ENCODE results near the gene PACS1. TPM values are rescaled to one million over a fixed set of nuclear protein-coding genes. Genes with fewer than 3 reads are reported as not detected.

PACS1 gene
- total RNA-seq (303 and 325 TPM in 2 replicates), polyA plus RNA-seq (121 and 131 TPM in 2 replicates), polyA minus RNA-seq (84.2 and 142 TPM in 2 replicates)
- total RNA-seq (2013): 47.4 TPM

GRCh38 chr11:66069715-66070603 is at the start of gene PACS1:
Gene PACS1 (plus strand): TSS chr11:66070272. CDS start chr11:66070487, 215 bp downstream.
- peak within 1 kb of the TSS; percentile 91 for H3K4me2 ChIP-seq (replicated peaks; ENCODE audit: low read depth, low read length, poor library complexity, severe bottlenecking)
- H3K36me3 ChIP-seq (replicated peaks in 1 of 2; ENCODE audit: control extremely low read depth in 1 of 2, control insufficient read depth in 1 of 2, extremely low read depth in 1 of 2, insufficient read depth in 2 of 2, low read length in 1 of 2): peaks cover 0 to 53% of the 10 kb centered on the region in 2 experiments
- intact Hi-C loops (cut with micrococcal nuclease): loop anchor here (1.0 to 2.0 kb wide), 5 partner anchors 11 to 64 kb away; partner anchors contain the start of gene SF3B2
- H3K9me3 ChIP-seq (ENCODE audit: control extremely low read depth in 1 of 3, control insufficient read depth in 2 of 3, insufficient read depth in 1 of 3, low read length in 2 of 3): no peaks in the 10 kb centered on the region
- under 1% methylated on average over 120 of the region's 120 CpGs for WGBS (ENCODE audit: insufficient coverage)
- H3K4me1 ChIP-seq (ENCODE audit: control insufficient read depth in 2 of 2, insufficient read depth in 2 of 2, low read length in 2 of 2): peaks cover 50 to 51% of the 10 kb centered on the region in 2 donors
- ChIA-PET CTCF (interaction anchor here (0.9 to 7.4 kb wide), 21 partner anchors 9 to 196 kb away, joined by 3 to 98 read pairs (median 11); partner anchors contain the start of gene SF3B2), POLR2A (interaction anchor here (0.5 to 3.3 kb wide), 16 partner anchors 11 to 1084 kb away, joined by 3 to 23 read pairs (median 4); partner anchors contain the start of gene SF3B2)
- Mint-ChIP-seq H3K9me3 (ENCODE audit: insufficient read depth) (no peaks in the 10 kb centered on the region), H3K4me1 (peaks cover 66% of the 10 kb centered on the region), H3K27me3 (no peaks in the 10 kb centered on the region), H3K27ac (peak within 1 kb of the TSS; percentile 99), H3K4me3 (peak within 1 kb of the TSS; percentile 94)
- H3K4me3 ChIP-seq (ENCODE audit: control extremely low read depth in 1 of 5, extremely low read depth in 1 of 5, insufficient read depth in 1 of 5, low read depth in 2 of 5, low read length in 4 of 5): peak within 1 kb of the TSS; percentile 66 to 92 (median 76)
- ATAC-seq (ENCODE audit: low read depth): peak; percentile 74
- peak within 1 kb of the TSS; percentile 69 to 76 for H3K27ac ChIP-seq (ENCODE audit: low read length in 2 of 2)
- DNase-seq: peak; percentile 90
- peaks cover 42% of the 10 kb centered on the region for H4K20me1 ChIP-seq (ENCODE audit: control insufficient read depth, insufficient read depth, low read length, poor library complexity, severe bottlenecking)
- H2AFZ ChIP-seq (ENCODE audit: insufficient read depth, low read depth, low read length, poor library complexity, severe bottlenecking): peak within 1 kb of the TSS; percentile 78
- H3K27me3 ChIP-seq (replicated peaks in 1 of 4; ENCODE audit: control extremely low read depth in 1 of 4, control insufficient read depth in 3 of 4, insufficient read depth in 4 of 4, low read length in 3 of 4): no peaks in the 10 kb centered on the region
- peaks cover 49% of the 10 kb centered on the region for H3K79me2 ChIP-seq (ENCODE audit: control insufficient read depth, insufficient read depth, low read length)
- TF ChIP-seq CTCF (IDR thresholded peaks at IDR 0.05) (no peak), EZH2 (IDR thresholded peaks at IDR 0.05; ENCODE audit: borderline replicate concordance, insufficient read depth, low read depth, low read length, poor library complexity, severe bottlenecking) (no peak)
- peak within 1 kb of the TSS; percentile 85 for H3K9ac ChIP-seq (ENCODE audit: low read length)
